Measurements from ENCODE around the gene MAPK8IP2. TPM values are rescaled to one million over a fixed set of nuclear protein-coding genes. Genes with fewer than 3 reads are reported as not detected.
A peak's percentile ranks its signal among the peaks of the same experiment; 100 is the strongest.

Gene MAPK8IP2
- total and polyA plus RNA-seq, 10 of the 15 experiments (the other 5 are each of a cell fraction or from before 2014, with no cell fraction given) = 0.01 to 0.13 (median 0.06) TPM; not detected in 4

GRCh38 chr22:50599816-50600455, 657 bp upstream of the MAPK8IP2 start:
- Histone ChIP-seq H4K20me1 (ENCODE audit: control insufficient read depth, insufficient read depth) (no peaks in the 10 kb centered on the region), H3K79me2 (ENCODE audit: control insufficient read depth, insufficient read depth, low read length) (no peaks in the 10 kb centered on the region), H2AFZ (ENCODE audit: control insufficient read depth, low read depth, low read length) (no peak overlapping the region), H3K36me3 (ENCODE audit: control insufficient read depth in 2 of 2, insufficient read depth in 2 of 2, low read length in 1 of 2) (no peaks in the 10 kb centered on the region), H3K9ac (ENCODE audit: control insufficient read depth, insufficient read depth, low read length) (no peak overlapping the region), H3K4me3 (no peak overlapping the region), H3K4me2 (ENCODE audit: control insufficient read depth, insufficient read depth) (no peak overlapping the region), H3K27ac (ENCODE audit: control insufficient read depth, insufficient read depth) (no peak overlapping the region), H3K9me3 (replicated peaks; ENCODE audit: control insufficient read depth, insufficient read depth, low read length) (no peaks in the 10 kb centered on the region), H3K27me3 (replicated peaks in 1 of 2; ENCODE audit: control insufficient read depth in 2 of 2, insufficient read depth in 2 of 2, low read length in 1 of 2) (peaks cover 5 to 6% of the 10 kb centered on the region in 2 experiments; a peak in 3 of 4 replicates), H3K4me1 (ENCODE audit: control insufficient read depth, insufficient read depth, low read length) (no peaks in the 10 kb centered on the region)
- no peak for DNase-seq (ENCODE audit: low read depth, low spot score)
- no peak for FAIRE-seq
- SMC1A ChIA-PET (ENCODE audit: uncharacterized antibody, unreplicated experiment) = no interaction called here
- ATAC-seq = peak; percentile 59
- in situ Hi-C loops (cut with MboI) (no loop called here), intact Hi-C loops (cut with micrococcal nuclease; ENCODE audit: unreplicated experiment) (no loop called here)
- BruUV-seq (replicated peaks) = no TSS peak
- CTCF ChIA-PET = interaction anchor here (0.5 kb wide), 1 partner anchor 47 kb away, joined by 3 read pairs; no protein-coding TSS in a partner anchor
- POLR2A ChIA-PET = no interaction called here
- RAD21 ChIA-PET (ENCODE audit: unreplicated experiment) = no interaction called here
- WGBS (ENCODE audit: insufficient coverage, insufficient replicate concordance, low lambda C conversion rate, missing lambda C conversion rate) = 24% methylated on average over 51 of the region's 52 CpGs
- TF ChIP-seq MAX (IDR thresholded peaks at IDR 0.05; ENCODE audit: low read depth, low read length) (peak; percentile 61; the same call in 1 of the 2 replicates), ATF3 (IDR thresholded peaks at IDR 0.05; ENCODE audit: borderline replicate concordance, extremely low read depth, low read depth, low read length) (no peak), MXI1 (IDR thresholded peaks at IDR 0.05; ENCODE audit: low read depth, low read length) (peak; percentile 94), YY1 (IDR thresholded peaks at IDR 0.05; ENCODE audit: low read depth, low read length) (0 out of 2 replicates have a peak, but pooled peaks have one; percentile 28), LARP7 (IDR thresholded peaks at IDR 0.05) (0 out of 2 replicates have a peak, but pooled peaks have one; percentile 25), REST (IDR thresholded peaks at IDR 0.05; ENCODE audit: low read depth, low read length) (peak; percentile 99), NKRF (conservative IDR thresholded peaks at IDR 0.05) (peak; percentile 83), RB1 (IDR thresholded peaks at IDR 0.05; ENCODE audit: borderline replicate concordance) (peak; percentile 44; the same call in 1 of the 2 replicates), ZBTB40 (IDR thresholded peaks at IDR 0.05; ENCODE audit: borderline replicate concordance) (peak; percentile 75), SIN3A (IDR thresholded peaks at IDR 0.05; ENCODE audit: low read depth, low read length) (peak; percentile 96)
